IPS-NIHi7 (cell line): Measurements from ENCODE around the gene BRF1.

Experiments
- DNase-seq: peaks from one replicate; pipeline ENCODE4 v3.0.0; 2012; ENCODE audit warnings: mixed read lengths; ENCODE audit errors: extremely low spot score

The BRF1 gene

DNA sequence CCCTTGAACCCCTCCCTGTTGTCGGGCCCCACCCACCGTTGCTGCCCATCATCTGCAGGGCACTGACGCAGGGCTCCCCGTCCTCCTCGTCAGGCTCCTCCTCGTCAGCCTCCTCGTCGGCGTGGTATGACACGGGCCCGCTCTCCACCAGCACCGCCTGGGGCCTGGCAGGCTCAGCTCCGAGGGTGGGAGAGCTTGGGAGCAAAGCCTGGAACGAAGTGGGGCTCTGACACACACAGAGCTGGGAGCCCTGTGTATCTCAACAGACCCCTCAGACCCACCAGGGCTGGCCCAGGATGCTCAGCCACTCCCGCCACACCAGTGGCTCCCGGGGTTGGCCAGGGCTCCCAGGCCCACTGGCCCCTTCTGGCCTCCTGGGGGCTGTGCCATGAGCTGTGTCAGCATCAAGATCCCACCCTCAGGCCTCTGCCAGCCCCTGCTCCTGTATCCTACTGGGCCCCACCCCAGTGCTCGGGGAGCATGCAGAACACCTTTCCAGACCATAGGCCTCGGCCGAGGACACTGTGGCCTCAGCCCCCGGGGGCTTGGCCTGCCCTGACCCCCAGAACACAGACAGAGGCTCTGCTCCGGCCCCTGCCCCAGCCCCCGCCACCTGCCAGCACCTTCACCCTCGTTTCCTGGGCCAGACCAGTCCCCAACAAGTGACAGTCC, 89.6 kb downstream of the BRF1 start:
- no peak for DNase-seq

DNA sequence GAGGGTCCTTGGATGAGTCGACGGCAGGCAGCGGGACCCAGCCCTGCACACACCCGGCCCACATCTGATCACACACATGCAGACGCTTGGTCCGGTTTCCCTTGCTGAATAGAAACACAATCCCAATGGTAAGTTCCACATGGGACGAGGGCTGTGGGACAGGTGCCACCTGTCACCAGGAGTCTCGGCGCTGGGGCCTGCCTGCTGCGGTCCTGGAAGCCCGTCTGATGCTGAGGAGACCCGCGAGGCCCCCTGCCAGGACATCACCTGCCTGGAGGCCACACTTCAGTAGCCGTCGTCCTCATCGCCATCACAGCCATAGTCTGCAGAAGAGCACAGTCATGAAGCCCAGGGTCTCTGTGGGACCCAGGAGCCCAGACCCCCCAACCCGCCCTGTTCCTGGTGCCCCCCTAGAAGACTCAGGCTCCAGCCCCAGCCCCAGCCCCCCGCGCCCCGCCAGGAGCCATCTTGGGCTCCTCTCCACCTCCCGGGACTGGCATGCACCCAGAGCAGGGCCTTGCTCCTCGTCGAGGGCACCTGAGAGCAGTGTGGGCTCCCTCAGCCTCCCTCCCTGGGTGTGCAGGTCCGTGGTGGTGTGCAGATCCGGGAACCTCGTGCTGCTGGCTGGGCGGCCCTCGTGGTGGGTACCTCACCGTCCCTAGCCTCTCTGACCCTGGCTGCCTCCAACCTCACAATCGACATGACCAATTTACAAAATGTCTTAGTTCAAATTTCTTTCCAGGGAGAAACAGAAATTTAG, 90.4 kb downstream of the BRF1 start:
- no peak for DNase-seq

DNA sequence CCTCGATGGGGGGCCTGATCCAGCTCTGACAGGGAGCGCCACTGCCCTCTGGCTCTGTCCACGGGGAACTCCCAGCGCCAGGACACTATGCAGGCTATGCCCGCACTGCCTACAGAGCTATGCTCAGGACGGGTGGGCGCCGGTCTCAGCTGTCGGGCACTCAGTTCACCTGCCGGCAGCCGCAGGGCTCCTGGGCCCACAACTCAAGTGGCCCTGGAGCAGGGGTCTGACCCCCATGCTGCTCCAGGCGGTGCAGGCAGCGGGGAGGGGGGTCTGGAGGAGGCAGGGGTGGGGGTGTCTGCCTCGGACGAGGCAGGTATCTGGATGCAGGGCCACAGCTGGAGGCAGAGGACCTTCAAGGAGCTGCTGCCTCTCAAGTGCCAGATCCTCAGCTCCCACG, 91.2 kb downstream of the BRF1 start:
- DNase-seq, result no peak

DNA sequence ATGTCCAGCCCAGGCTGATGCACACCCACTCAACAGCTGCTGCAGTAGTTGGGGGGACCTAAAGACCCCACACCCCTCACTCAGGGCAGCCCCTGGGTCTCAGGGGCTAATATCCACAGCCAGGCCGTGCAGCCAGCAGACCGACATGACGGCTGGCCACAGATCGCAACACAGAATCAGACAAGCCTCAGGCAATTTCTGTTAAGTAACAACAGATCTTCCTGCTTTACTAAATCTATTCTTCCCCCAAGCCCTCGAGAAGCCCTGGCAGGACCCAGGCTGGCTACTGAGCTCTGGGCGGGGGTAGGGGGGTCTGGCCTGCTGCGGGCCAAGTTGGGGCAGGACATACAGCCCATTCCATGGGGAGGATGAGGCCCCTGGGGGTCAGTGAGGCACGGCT, 91.7 kb downstream of the BRF1 start:
- no peak for DNase-seq

DNA sequence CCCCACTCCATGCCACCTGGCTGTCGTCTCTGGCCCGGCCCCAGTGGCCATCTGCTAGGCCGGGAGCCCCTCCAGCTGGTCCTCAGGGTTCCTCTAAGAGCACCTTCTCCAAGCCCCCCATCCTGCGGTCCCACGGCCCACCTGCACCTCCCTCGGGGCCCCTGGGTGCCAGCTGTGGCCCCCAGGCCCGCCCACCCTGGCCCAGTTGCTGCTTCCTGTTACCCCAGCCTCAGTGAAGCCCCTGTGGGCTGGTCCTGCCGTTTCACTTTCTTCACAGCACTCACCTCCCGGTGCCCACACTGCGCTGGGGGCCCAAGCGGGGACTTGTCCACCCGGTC, 92.1 kb downstream of the BRF1 start:
- no peak for DNase-seq

DNA sequence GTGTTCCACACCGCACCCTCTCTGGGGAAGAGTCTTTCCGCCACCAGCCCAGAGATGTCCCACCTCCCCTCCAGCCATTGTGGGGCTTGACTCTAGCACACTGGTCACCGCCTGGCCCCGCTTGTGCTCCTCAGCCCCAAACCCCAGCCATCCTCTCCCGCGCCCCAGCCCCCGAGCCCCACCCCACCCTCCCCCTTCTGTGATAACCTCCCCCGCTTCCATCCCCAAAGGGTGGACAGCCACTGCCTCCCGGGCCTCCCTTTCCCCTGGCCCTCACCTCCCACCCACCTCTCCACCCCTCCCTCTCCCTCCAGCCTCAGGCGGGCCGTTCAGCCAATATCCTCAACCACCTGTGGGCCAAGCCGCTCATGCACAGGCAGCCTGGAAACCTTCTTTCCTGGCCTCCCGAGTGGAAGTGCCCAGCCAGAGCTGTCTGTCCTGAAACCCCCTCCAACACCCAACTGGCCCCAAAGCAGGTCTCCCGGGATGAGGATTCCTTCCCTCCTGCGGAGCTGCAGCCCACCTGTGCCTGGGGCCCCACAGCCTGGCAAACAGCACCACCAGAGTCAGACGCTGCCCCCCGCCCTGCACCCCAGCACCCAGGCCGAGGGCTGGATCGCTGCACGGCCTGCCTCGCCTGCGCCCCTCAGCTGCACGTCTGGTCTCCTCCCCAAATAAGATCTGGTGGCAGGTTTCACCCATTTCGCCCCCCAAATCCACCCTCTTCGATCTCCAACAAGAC, 92.6 kb downstream of the BRF1 start:
- DNase-seq, result no peak

DNA sequence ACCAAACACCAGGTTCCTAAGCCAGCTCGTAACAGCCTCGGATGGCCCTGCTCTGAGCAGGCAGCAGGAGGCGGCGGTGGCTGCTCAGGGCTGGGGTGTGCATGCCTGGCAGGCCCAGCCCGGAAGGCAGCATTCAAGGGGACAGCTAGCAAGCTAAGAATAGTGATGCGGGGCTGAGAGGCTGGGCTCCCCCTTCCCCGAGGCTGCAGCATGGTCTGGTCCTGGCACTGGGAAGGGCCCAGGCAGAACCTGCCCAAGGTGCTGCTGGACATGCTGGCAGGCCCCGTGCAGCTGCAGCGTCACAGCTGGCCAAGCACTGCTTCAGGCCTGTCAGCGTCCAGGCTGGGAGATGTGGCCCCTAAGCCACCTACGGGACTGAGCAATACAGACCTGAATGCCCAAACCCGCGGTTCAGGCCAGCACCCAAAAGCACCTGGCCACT, 93.3 kb downstream of the BRF1 start:
- peak; percentile 75 for DNase-seq

DNA sequence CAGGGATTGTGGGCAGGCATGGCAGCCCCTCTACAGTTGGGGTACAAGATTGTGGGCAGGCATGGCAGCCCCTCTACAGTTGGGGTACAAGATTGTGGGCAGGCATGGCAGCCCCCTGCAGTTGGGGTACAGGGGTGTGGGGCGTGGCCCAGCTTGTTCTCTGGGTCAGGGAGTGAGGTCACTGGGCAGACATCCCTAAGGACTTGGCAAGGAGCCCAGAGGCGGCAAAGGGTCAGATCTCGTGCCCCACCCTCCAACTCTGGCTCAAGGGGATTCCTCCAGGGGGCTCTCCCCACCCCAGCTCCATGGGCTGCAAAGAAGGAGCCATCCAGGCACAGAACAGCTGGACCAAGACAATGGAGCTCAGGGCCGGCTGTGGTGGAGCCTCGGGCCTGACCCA, 93.9 kb downstream of the BRF1 start:
- DNase-seq, result no peak

DNA sequence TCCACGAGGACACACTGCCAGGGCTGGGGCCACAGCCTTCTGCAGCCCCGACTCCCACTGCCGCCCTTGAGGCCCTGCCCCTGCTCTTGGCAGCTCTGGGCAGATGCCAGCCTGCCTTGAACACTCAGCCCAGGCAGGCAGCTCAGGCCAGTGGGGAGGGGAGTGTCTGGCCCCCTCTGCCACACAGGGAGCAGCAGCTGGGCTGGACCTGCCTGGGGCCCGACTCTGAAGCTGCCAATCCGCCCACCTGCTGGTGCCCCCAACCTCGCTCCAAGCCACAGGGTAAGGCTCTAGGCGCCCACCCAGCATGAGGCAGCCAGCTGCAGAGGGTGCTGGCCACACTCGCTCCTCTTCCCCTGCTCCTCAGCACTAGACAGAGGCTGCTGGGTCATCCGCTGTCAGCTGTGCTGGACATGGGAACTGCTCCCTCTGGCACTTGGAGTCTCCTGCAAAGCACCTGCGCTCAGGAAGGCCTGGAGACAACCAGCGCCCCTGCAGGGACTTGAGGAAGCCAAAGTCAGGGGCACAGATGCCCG, 95.1 kb downstream of the BRF1 start:
- DNase-seq, result no peak

DNA sequence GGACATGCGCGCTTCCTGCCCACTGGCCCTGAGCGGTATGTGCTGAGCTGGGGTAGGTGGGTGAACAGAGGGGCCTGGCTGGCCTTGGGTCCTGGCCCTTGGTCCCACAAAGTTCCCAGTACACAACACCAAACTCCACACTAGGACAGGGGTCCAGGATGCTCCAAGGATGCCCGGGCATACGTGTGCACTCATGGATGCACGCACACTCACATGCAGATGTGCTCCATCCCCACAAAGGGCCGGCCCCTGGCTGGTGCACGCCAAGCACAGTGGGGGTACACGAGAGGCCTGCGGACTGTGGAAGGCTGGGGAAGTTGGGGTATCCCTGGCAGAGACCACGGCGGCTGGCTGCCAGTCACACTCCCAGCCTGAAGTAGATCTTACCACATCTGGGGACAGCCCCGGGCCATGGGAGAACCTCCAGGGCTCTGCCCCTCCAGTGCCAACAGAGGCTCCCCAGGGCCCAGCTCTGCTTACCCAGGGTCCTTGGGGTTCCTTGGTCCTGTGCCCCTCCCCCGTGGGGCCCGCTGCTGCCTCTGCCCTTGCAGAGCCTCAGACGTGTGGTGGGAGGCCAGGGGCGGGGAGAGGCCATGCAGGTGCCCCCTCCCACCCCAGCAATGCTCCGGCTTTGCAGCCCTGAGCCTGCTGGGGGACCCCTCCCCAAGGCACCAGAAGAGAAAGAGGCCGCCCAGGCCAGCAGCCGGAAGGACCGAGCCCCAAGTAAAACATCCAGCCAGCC, 95.7 kb downstream of the BRF1 start:
- no peak for DNase-seq

DNA sequence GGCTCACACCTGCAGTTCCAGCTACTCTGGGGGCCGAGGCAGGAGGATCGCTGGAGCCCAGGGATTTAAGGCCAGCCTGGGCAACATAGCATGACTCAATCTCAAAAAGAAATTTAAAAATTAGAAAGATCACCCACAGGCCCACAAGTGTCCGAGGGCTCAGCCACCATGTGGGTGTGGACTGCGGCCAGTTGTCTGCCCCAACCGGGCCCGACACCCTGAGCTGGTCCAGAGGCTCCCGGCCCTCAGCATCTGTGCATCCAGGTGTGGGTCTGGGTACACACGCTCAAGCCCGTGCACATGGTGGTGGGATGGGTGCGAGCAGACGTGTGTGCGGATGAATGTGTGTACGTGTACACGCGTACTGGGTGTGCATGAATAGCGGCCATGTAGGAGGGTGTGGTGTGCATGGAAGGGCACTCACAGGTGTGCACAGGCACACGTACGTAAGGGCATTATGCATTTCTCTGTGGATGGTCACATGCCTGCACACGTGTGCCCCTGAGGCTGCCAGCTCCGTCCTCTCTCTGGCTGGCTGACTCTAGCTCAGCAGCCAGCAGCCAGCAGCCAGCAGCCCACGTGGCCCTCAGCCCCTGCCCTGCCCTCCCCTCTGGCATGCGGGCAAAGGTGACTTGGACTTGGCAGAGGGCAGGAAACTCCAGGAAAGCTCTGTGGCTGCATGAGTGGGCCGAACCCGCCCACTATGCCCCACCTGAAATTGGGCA, 96.4 kb downstream of the BRF1 start:
- no peak for DNase-seq

DNA sequence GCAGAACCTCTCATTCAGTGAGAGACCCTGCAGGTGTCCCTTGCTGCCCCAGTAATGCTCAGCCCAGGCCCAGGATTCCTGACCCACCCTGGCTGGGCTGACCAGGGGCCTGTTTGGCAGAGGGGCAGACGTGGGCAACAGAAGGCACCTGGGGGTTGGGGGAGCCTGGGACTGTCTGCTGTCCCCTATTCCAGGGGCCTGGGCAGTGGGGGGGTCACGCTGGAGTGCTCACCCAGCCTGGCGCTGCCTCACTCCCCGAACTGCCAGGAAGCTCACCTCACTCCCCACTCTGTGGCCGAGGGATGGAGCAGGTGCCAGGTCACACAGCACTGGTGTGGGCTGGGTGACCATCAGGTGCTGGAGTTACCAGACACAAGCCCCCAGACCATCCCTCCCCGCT, 97.1 kb downstream of the BRF1 start:
- no peak for DNase-seq

DNA sequence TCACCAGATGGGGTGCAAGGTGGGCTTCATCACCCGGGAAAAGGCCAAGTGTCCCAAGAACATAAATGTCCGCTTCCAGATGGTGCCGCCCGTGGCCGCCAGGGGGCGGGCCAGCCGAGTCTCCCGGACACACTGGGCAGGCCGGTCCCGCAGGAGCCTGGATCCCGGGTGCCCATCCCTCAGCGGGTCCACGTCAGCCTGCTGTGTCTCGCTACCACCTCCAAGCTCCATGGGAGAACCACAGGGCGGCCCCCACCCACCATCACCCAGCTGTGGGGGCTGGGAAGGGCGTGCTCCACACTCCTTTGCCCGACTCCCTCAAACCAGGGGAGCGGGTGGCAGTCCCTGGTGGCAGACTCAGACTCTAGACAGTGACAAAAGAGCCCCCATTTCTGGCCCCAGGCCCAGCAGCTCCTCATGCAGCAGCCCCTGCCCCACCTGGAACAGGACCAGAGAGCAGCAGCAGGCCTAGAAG, 97.7 kb downstream of the BRF1 start:
- peak; percentile 90 for DNase-seq

DNA sequence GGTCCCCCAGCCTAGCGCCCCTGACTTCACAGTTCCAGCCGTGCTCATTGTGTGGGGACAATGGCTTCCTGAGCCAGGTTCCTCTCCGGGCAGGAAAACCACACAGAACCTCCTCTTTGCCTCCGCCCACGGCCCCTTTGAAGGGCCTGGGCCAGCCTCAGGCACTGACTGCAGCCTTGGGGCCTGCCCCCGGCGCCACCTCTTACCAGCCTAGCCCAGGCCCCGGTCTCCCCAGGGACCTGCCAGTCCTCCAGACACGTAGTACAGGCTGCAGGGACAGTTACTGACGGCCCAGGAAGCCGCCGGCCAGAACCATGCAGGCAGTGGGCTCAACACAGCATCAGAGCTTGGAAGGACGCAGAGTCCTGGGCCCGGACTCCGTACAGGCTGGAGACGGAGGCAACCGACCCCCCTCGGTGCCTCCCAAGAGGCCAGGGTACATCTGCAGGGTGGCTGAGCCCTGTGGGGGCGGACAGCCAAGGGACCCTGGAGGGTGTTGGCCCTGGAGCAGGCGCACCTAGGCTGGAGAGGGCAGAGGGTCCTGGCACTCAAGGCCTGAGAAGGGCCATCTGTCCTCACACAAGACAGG, 98.8 kb downstream of the BRF1 start:
- no peak for DNase-seq

DNA sequence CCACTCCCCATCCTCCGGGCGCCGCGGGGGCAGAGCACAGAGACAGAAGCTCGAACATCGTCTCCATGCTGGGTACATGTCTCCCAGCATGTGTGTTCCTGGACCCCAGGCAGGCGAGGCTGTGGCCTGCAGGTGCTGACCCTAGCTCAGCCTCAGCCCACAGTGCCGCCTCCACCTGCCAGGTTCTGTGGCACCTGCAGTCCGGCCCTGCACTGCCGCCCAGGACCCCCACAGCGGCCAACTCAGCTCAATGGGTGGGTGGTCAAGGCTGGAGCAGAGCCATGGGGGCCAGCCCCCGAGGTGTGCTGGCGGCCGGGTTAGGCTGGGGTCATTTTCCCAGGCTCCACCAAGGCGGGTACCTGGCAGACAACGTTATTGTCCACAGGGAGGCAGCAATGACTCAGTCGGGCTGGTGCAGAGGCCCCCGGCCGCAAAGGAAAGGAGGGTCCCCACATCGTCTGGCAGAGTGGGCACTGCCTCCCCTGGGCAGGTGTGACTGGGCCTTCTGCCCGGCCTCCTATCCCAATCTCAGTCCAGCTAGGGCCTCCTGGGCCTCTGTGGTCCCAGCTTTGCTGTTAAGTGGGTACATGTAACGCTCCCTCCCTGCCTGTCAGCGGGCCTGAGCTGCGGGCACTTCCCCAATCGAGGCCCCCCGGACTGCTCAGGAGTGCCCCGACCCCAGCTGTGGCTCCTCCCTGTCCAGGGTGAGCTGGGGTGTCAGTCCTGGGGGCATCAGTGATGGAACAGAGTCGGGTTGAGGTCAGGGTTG, 99.5 kb downstream of the BRF1 start:
- DNase-seq, result peak; percentile 65

DNA sequence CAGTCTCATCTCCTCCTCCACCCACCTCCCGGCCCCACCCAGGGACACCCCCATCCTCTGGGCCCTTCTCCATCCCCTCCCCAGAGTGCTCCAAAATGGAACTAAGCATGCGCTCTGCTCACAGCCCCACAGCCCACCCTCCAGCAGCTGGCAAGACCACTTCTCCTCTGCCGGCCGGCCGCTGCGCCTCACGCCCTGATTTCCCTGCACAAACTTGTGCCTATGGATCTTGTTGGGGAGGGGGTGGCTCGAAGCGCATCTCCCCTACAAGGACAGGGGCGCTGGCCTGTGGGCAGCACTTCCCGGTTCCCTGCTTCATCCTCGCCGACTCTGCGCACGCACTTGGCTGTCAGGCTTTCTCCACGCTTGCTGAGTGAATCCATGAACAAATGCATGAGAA, 100.2 kb downstream of the BRF1 start:
- DNase-seq, result no peak

DNA sequence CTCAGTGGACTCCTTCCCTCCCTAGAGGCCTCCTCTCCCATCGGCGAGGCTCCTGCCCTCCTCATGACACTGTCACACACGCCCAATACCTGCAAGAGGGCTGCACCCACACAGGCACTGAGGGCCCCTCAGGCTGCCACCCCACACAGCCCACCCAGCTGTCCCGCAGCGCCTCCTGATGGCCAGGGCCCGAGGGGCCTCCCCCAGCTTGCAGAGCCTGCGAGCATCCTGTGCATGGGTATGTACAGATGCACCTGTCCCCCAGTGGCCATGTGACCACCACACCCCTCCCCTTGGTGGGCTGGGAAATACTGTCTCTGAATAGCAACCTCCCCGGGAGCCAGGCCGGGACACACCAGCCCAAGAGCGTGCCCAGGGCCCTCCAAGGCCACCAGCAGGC, 100.7 kb downstream of the BRF1 start:
- no peak for DNase-seq

DNA sequence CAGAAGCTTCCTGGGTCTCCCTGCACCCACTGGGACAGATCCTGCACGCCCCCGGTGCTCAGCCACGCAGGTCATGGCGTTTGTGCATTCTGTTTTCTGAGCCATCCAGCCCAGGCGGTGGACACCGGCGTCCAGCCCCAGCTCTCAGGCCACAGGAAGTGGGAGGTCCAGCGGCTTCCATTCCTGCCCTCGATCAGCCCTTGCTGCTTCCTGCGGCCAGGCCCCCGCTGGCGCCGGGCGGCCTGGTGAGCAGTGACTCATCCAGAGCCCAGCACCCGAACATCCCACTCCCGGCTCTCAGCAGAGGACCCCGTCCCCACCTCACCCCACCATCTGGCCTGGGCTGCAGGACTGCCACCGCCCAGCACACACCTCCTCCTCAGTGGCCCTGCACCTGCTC, 101.7 kb downstream of the BRF1 start:
- DNase-seq, result no peak

DNA sequence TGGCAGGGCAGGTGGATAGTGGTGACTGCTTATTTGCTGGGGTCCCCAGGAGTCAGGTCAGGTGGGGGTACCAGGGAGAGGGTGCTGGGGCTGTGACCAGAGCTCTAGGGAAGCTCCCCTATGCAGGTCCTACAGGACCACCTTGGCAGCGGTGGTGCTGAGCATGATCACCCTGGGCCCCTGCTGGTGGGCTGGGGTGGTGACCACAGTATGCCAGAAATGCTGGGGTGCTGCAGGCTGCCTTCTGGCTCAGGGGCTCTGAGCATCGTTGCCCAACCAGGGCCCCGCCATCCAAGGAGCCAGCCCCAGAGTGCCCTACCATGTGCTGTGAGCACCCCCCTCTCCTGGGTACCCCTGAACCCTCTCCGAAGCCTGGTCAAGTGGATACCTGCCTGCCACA, 102.2 kb downstream of the BRF1 start:
- no peak for DNase-seq

DNA sequence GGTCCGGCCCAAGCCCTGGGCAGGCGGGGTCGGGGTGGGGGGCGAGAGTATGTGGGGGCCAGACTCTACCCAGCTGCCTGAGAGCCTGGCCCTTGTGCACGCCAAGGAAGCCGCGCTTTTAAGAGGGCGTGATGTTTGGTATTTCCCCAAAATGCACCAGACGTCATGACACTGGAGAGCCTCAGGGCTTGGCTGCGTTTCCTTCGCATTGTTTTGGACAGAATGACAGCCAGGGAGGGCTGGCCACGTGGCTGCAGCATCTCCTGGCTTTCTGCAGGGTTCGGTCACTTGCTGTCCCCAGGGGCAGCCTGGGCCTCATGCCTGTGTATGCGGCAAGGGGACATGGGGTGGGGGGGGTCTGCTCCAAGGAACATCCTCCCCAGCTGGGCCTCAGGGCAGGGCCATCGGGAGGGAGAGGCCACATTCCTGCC, 103.6 kb downstream of the BRF1 start:
- no peak for DNase-seq
